NK-92 (cell line): ENCODE data around the gene OLFM2.
"Not testable (repeated sequence)": the region's sequence is repeated elsewhere in the genome, so short reads cannot be mapped to it uniquely, and the experiment has no call there.

Experiments used
- DNase-seq: peaks from one replicate; lab custom pipeline; 2025; ENCODE audit not compliant: unreplicated experiment; lab: John Stamatoyannopoulos, UW

Gene OLFM2

DNA sequence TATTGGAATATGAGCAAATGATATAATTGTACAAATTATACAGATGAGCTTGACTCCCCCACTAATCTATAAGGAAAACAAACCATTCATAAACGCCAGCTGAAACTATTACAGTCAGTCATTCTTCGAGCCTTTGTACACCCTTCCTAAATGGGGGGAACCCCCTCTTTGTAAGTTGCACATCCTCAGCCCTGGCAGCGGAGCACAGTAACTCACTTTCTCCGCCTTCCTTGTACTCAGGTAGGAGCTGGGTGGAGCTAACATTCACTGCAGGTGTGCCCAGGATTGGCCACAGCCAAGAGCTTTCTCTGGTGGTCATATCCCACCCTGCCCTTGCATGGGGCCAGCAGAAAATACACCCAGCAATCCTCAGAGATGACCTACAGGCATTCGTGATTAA is 72.6 kb downstream of the OLFM2 start:
- DNase-seq: no peak

DNA sequence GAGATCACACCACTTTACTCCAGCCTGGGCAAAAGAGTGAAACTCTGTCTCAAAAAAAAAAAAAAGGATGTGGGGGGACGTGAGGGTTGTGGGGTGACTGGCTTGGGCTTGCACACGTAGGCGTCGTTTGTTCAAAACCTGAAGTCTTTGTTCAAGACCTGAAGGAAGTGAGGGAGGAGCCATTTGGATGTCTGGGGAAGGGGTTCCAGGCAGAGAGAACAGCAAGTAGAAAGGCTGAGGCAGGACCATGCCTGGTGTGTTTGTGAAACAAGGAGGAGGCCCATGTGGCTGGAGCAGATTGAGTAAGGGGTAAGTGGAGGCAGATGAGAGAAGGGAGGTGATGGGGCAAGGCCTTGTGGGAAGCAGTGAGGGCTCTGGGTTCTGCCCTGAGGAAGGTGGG is 73.4 kb downstream of the OLFM2 start:
- no peak for DNase-seq

DNA sequence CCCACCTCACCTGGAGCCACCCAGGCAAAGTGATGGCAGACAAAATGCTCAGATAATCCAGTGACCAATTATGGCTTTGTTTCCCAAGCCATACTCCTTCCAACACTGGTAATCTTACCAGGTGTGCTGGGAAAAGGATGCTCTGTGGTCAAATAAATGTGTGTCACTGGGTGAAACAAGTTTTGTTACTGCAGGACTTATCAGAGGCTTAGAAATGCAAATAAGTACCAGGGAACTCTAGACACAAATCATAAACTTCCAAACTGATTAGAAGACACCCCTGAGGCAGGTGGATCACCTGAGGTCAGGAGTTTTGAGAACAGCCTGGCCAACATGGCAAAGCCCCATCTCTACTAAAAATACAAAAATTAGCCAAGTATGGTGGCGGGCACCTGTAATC is 74.8 kb downstream of the OLFM2 start:
- DNase-seq: no peak

DNA sequence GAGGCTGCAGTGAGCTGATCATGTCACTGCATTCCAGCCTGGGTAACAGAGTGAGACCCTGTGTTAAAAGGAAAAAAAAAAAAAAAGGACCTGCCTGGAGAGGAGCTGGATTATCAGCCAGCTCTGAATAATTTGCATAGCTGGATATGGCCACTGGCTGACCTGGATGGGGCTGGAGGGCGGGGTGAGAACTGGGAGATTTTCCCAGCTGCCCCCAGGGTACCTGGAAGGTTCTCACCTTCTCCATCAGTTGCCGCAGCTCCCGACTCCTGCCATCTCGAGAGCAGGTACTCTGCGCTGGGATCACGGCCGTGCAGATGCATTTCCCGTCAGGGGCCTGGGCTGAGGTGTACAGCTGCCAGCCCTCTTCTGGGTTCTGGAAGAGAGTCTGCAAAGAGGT is 75.9 kb downstream of the OLFM2 start:
- no peak for DNase-seq

DNA sequence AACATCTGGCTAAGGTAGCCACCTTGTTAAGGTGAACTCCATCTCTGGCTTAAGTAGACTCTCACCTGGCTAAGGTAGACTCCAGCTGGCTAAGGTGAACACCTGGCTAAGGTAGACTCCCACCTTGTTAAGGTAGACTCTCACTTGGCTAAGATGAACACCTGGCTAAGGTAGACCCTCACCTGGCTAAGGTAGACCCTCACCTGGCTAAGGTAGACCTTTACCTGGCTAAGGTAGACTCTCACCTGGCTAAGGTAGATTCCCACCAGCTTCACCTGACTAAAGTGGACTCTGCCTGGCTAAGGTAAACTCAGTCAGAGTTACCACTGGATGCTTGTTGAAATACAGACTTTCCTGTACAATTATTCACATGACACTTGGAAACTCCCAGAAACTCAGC is 77.5 kb downstream of the OLFM2 start:
- no peak for DNase-seq

DNA sequence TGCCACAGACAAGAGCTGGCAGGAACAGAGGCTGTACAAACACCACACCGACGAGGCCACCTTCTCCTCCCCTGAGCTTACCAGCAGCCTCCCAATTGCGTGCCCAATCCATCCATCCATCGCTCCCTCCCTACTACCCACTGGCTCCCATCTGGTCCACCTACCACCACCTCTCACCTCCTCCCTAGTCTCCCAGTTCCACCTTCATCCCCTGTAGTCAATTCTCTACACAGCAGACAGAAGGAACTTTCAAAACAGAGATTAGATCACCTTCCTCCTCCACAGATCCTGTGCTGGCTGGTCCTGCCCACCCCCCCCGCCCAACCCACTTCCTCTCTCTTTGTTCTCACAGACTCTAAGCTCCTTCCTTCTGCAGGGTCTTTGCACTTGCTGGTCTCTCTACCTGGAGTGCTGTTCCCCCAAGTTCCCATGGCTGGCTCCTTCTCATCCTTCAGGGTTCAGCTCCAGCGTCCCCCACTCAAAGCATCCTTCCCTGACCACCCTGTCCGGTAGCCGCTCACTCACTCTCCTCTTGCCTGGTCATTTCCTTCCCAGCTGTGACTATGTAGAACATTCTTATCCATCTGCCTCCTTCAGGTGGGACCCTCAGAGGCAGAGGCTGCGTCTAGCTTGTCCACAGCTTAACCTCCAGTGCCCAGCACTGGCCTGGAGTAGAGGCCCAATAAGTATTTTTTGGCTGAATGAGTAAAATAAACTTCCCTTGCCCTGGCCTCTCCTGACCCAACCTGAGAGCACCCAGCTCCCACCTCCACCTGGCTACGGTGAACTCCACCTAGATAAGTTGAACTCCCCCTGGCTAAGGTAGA is 78.2 kb downstream of the OLFM2 start:
- no peak for DNase-seq

GRCh38 chr19:9857076-9857721 is 79.1 kb downstream of the OLFM2 start:
- DNase-seq: no peak

GRCh38 chr19:9856609-9857008 is 79.7 kb downstream of the OLFM2 start:
- DNase-seq: no peak

GRCh38 chr19:9854282-9854846 is 82.0 kb downstream of the OLFM2 start:
- no peak for DNase-seq

DNA sequence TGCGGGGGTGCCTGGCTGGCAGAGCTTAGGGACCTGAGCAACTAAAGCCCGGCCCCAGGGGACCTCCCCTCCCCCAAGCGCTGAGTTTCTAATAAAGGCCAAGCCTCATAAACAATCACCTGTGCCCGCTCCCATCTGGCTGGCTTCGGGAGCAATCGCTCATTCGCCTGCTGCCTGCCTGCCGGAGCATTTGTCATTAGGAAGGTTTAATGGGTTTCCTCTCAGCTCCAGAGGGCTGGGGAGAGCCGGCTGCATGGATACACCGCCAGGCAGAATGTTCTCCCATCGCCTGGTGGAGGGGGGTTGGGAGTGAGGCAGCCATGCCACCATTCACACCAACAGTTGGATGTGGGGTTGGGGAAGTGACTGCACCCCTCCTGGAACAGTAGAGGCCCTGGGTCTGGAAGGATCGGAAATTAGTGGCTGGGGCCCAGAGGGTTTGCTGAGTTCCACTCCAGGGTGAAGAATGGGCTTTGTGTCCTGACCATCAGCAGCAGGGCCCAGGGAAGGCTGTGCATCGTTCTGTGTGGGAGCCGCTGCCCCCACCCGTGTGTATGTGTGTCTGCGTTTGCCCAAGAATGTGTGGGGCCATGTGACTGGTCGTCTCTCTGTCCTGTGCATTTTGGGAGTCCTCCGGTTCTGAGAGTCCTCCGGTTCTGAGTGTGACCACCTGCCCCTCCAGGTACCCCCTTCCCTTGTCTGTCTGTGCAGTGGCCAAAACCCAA is 85.9 kb downstream of the OLFM2 start:
- no peak for DNase-seq

DNA sequence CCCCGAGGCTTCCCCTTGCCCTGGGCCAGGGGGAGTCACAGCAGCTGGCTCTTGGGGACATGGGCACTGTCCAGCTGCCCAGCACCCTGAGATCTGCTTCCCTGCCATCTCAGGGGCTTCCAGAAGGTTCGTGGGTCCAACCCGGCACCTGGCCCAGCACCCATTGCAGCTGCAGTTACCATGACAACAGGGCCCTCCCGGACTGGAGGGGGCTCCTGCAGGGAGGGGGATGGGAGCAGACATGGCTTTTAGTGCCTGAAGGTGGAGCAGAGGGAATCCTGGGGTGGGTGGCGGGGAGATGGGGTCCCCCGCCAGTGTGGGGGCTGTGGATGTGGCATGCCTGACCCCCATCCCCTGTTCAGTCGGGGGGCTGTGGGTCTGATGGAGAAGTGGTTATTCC is 86.5 kb downstream of the OLFM2 start:
- no peak for DNase-seq

GRCh38 chr19:9848762-9849161 is 87.6 kb downstream of the OLFM2 start:
- DNase-seq: no peak

DNA sequence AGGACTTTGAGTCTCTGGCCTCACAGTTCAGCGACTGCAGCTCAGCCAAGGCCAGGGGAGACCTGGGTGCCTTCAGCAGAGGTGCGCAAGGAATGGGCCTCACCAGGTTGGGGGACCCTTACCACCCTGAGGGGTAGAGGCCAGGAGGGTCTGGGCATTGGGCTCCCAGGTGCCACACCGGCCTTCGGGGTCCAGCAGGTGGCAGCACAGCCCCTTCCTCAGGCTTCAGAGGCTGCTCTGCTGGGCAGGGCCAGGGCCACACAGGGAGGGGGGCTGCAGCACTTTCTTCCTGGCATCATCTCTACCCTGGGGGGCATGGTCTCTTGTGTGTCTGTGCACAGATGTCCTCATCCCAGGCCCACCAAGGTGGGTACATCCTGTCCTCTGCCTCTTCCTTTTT is 88.3 kb downstream of the OLFM2 start:
- no peak for DNase-seq

DNA sequence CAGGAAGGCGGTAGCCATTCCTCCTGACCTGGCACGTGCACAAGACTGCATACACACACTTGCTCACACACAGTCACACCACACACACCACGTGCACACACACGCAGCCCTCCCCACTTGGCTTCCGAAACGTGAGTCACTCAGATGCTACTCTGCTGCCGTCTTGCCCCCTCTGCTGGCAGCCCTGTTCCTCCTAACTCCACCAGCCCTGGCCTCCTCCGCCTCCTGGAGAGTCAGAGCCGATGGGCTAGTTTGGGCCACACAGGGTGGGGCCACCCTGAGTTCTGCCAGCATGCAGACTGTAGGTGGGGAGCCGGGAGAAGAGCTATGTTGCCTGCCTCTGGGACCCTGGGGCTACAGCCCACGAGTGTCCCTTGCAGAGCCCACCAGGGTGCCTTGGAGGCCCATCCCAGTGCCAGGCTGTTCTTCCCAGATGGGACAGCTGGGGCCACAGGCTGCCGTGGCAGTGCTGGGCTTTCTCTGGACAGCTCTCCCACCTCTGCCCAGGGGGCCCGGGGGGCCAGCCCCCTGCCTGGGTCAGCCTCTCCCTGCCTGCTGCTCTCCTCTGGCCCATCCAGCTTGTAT is 89.1 kb downstream of the OLFM2 start:
- DNase-seq: no peak

GRCh38 chr19:9843626-9844273 is 92.6 kb downstream of the OLFM2 start:
- DNase-seq: not testable (repeated sequence)

GRCh38 chr19:9842834-9843625 is 93.3 kb downstream of the OLFM2 start:
- DNase-seq: no peak

DNA sequence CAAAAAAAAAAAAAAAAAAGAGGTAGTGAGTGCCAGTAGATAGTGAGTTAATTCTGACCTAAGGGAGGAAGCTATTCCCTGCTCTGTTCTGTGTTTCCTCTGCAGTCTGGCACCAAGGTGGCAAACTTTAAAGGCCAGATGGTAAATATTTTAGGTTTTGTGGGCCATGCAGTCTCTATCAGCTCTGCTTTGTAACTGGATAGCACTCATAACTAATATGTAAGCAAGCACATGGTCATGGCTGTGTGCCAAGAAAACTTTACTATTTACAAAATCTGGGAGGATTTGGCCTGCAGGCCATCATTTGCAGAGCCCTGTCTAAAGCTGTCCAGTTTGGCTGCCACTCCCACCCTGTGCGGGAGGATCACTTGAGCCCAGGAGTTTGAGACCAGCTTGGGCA is 96.9 kb downstream of the OLFM2 start:
- DNase-seq: no peak

- DNase-seq: no peak
These were observed 98.0 kb downstream of the OLFM2 start for GRCh38 chr19:9838324-9838723.

GRCh38 chr19:9836021-9836420 is 100.3 kb downstream of the OLFM2 start:
- DNase-seq: no peak

DNA sequence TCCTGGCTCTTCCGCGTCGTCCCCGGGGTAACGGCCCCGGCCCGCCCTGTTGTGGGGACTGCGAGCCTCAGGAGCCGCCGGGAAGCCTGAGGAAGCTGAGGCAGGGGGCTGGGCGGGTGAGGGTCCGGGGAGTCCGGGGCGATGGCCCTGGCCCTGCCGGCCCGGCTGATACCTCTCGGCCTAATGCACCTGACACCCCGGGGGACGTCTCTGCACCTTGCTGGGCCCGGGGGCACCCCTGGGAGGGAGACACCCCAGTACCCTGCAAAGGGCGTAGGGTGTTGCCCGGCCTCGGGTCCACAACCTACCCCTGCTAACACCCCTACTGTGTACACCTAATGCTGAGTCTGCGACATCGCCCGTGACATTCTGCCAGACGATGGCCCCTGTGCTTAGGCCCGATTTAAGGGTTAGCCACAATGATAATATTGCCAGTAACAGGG is 100.8 kb downstream of the OLFM2 start:
- no peak for DNase-seq
